RWPE2 (cell line): ENCODE measurements around the gene PCBP3.

ENCODE experiments used
- ATAC-seq: fragments of 200-7000 bp; cut with Tn5 transposase; 3 replicates; pipeline ENCODE4 v1.9.1; 2021; ENCODE audit warnings: low read depth
- DNase-seq: peaks from one replicate; pipeline ENCODE4 v3.0.0-alpha.2; 2020; ENCODE audit warnings: low spot score
- H3K27ac ChIP-seq: fragments of 450-650 bp; 2 replicates; pipeline ENCODE4 v1.5.1; 2017; ENCODE audit warnings: mild to moderate bottlenecking; ENCODE audit not compliant: poor library complexity, severe bottlenecking
- H3K27me3 ChIP-seq: fragments of 250-450 bp; sonication (Bioruptor Pico); 2 replicates; pipeline ENCODE4 v1.5.1; 2021; ENCODE audit warnings: mild to moderate bottlenecking, moderate library complexity; ENCODE audit not compliant: insufficient read depth, poor library complexity, severe bottlenecking
- H3K36me3 ChIP-seq: fragments of 250-450 bp; sonication (Bioruptor Pico); 2 replicates; pipeline ENCODE4 v1.5.1; 2020; ENCODE audit warnings: low read depth, mild to moderate bottlenecking, moderate library complexity
- H3K4me1 ChIP-seq: fragments of 250-450 bp; sonication (Bioruptor Pico); 2 replicates; pipeline ENCODE4 v1.5.1; 2021; ENCODE audit warnings: mild to moderate bottlenecking, moderate library complexity; ENCODE audit not compliant: insufficient read depth, poor library complexity, severe bottlenecking
- H3K4me3 ChIP-seq: fragments of 250-450 bp; sonication (Bioruptor Pico); 2 replicates; pipeline ENCODE4 v1.5.1; 2021; ENCODE audit warnings: mild to moderate bottlenecking, moderate library complexity; ENCODE audit not compliant: severe bottlenecking
- H3K9me3 ChIP-seq: fragments of 250-450 bp; sonication (Bioruptor Pico); 2 replicates; pipeline ENCODE4 v1.5.1; 2021; ENCODE audit warnings: mild to moderate bottlenecking, moderate library complexity; ENCODE audit not compliant: severe bottlenecking
- CTCF ChIP-seq: fragments of 450-650 bp; IDR thresholded peaks from one replicate; pipeline ENCODE4 v1.5.1; 2017; ENCODE audit warnings: mild to moderate bottlenecking, moderate library complexity; ENCODE audit not compliant: poor library complexity, severe bottlenecking

The PCBP3 gene

GRCh38 chr21:45863751-45864150, 220.2 kb downstream of the PCBP3 start:
- Histone ChIP-seq H3K4me1 (peaks cover 15% of the 10 kb centered on the region), H3K4me3 (no peak overlapping the region), H3K27ac (no peak overlapping the region), H3K9me3 (no peaks in the 10 kb centered on the region), H3K27me3 (no peaks in the 10 kb centered on the region), H3K36me3 (no peaks in the 10 kb centered on the region)
- no peak for TF ChIP-seq CTCF
- no peak for ATAC-seq
- DNase-seq: no peak

GRCh38 chr21:45864436-45864835, 220.9 kb downstream of the PCBP3 start:
- Histone ChIP-seq H3K4me1 (peaks cover 15% of the 10 kb centered on the region), H3K36me3 (no peaks in the 10 kb centered on the region), H3K27ac (peak overlapping the region; percentile 4), H3K9me3 (no peaks in the 10 kb centered on the region), H3K27me3 (no peaks in the 10 kb centered on the region), H3K4me3 (no peak overlapping the region)
- ATAC-seq: no peak
- no peak for TF ChIP-seq CTCF
- DNase-seq: no peak

GRCh38 chr21:45865106-45865835, 221.7 kb downstream of the PCBP3 start:
- TF ChIP-seq CTCF: no peak
- Histone ChIP-seq H3K4me1 (peaks cover 22% of the 10 kb centered on the region), H3K27ac (peak overlapping the region; percentile 4), H3K27me3 (no peaks in the 10 kb centered on the region), H3K36me3 (no peaks in the 10 kb centered on the region), H3K9me3 (no peaks in the 10 kb centered on the region), H3K4me3 (no peak overlapping the region)
- DNase-seq (no peak), ATAC-seq (peak; percentile 76)

GRCh38 chr21:45866551-45866950, 223.0 kb downstream of the PCBP3 start:
- no peak overlapping the region for H3K27ac ChIP-seq
- H3K27me3 ChIP-seq: no peaks in the 10 kb centered on the region
- TF ChIP-seq CTCF: no peak
- H3K4me1 ChIP-seq: peaks cover 22% of the 10 kb centered on the region
- H3K4me3 ChIP-seq: no peak overlapping the region
- H3K9me3 ChIP-seq: no peaks in the 10 kb centered on the region
- no peaks in the 10 kb centered on the region for H3K36me3 ChIP-seq
- ATAC-seq: no peak
- no peak for DNase-seq

- Histone ChIP-seq H3K36me3 (no peaks in the 10 kb centered on the region), H3K27ac (no peak overlapping the region), H3K4me3 (no peak overlapping the region), H3K27me3 (no peaks in the 10 kb centered on the region), H3K9me3 (no peaks in the 10 kb centered on the region), H3K4me1 (peaks cover 22% of the 10 kb centered on the region)
- DNase-seq (no peak), ATAC-seq (no peak)
- no peak for TF ChIP-seq CTCF
These were observed 223.6 kb downstream of the PCBP3 start for GRCh38 chr21:45867041-45867666.
